ENCODE data around the gene OGFOD2.

OGFOD2 gene

GRCh38 chr12:122977655-122978392 lies 2.8 kb downstream of the OGFOD2 start:
- DNase-seq: no peak

GRCh38 chr12:122978507-122978955 lies 3.5 kb downstream of the OGFOD2 start:
- DNase-seq: no peak

- DNase-seq: no peak
Observed at GRCh38 chr12:122979001-122979907, 4.2 kb downstream of the OGFOD2 start.

GRCh38 chr12:122979908-122980182 lies 4.8 kb downstream of the OGFOD2 start:
- DNase-seq: no peak

GRCh38 chr12:122980183-122981035 lies 5.4 kb downstream of the OGFOD2 start, which contains the start of gene ARL6IP4:
TSS of gene ARL6IP4 (plus strand) at chr12:122980681. CDS start at chr12:122981140, 459 bp downstream.
- DNase-seq: peak; percentile 85

GRCh38 chr12:122981036-122981471 lies 6.0 kb downstream of the OGFOD2 start:
- peak; percentile 81 for DNase-seq

GRCh38 chr12:122981587-122982476 lies 6.8 kb downstream of the OGFOD2 start:
- DNase-seq: no peak

GRCh38 chr12:122982477-122982815 lies 7.4 kb downstream of the OGFOD2 start:
- no peak for DNase-seq

GRCh38 chr12:122982963-122983788 lies 8.1 kb downstream of the OGFOD2 start:
- no peak for DNase-seq

- DNase-seq: no peak
Observed at GRCh38 chr12:122983789-122984515, 8.9 kb downstream of the OGFOD2 start.

GRCh38 chr12:122984612-122985337 lies 9.7 kb downstream of the OGFOD2 start:
- DNase-seq: no peak

GRCh38 chr12:122985338-122986257 lies 10.6 kb downstream of the OGFOD2 start:
- DNase-seq: no peak

GRCh38 chr12:122986258-122986871 lies 11.3 kb downstream of the OGFOD2 start:
- DNase-seq: no peak

- no peak for DNase-seq
Observed at GRCh38 chr12:122987086-122987951, 12.3 kb downstream of the OGFOD2 start.

- DNase-seq: no peak
Observed at GRCh38 chr12:122988036-122988435, 13.0 kb downstream of the OGFOD2 start.

GRCh38 chr12:122988612-122989212 lies 13.7 kb downstream of the OGFOD2 start:
- DNase-seq: no peak

Measured in retina (tissue), 1 donor.